CD14-positive monocyte (primary cell): ENCODE measurements around the gene PIGR. TPM values are rescaled to one million over a fixed set of nuclear protein-coding genes. Genes with fewer than 3 reads are reported as not detected.

Experiments
- DNase-seq, 3 donors: peaks; one replicate each; pipeline ENCODE4 v3.0.0-alpha.2; 2011 to 2022
- H2AFZ ChIP-seq: 2 replicates; pipeline ENCODE4 v1.6.0; 2012; ENCODE audit warnings: mild to moderate bottlenecking, low read depth, low read length, inconsistent platforms; ENCODE audit not compliant: insufficient read depth, poor library complexity, severe bottlenecking
- H3K27ac ChIP-seq, 2 donors: 1 replicate in 1 of 2; 2 replicates in 1 of 2; pipeline ENCODE4 v1.5.1; 2012 to 2013; ENCODE audit warnings: low read length in 2 of 2, control low read depth in 1 of 2, inconsistent platforms in 1 of 2, low read depth in 1 of 2, mild to moderate bottlenecking in 1 of 2
- H3K27me3 ChIP-seq, 2 donors: one replicate each; pipeline versions ENCODE4 v1.6.0 to v1.6.1; 2011 to 2013; ENCODE audit warnings: low read length in 2 of 2; ENCODE audit not compliant: control insufficient read depth in 2 of 2, insufficient read depth in 2 of 2
- H3K36me3 ChIP-seq, 2 donors: replicated peaks in 1 of 2; 1 replicate in 1 of 2; 2 replicates in 1 of 2; pipeline versions ENCODE4 v1.5.1 to v1.6.1; 2012 to 2013; ENCODE audit warnings: low read length in 2 of 2, control low read depth in 1 of 2, inconsistent platforms in 1 of 2, mild to moderate bottlenecking in 1 of 2; ENCODE audit not compliant: insufficient read depth in 2 of 2, control insufficient read depth in 1 of 2
- H3K4me1 ChIP-seq, 2 donors: 1 replicate in 1 of 2; 2 replicates in 1 of 2; pipeline versions ENCODE4 v1.5.1 to v1.6.1; 2012 to 2013; ENCODE audit warnings: low read length in 2 of 2, control low read depth in 1 of 2, inconsistent platforms in 1 of 2, mild to moderate bottlenecking in 1 of 2, moderate library complexity in 1 of 2; ENCODE audit not compliant: insufficient read depth in 2 of 2, control insufficient read depth in 1 of 2
- H3K4me2 ChIP-seq: replicated peaks from 2 replicates; pipeline ENCODE3; 2012; ENCODE audit warnings: low read length, moderate library complexity, mild to moderate bottlenecking; ENCODE audit not compliant: poor library complexity, severe bottlenecking; ENCODE audit errors: extremely low read depth
- H3K4me3 ChIP-seq, 3 experiments: fragments of 200-600 bp in 1 of 3; sonication (generic) in 1 of 3; replicated peaks in 1 of 3; 1 replicate in 2 of 3; 2 replicates in 1 of 3; pipeline ENCODE4 v1.5.1; 2011 to 2013; ENCODE audit warnings: low read length in 3 of 3, mild to moderate bottlenecking in 3 of 3, control low read depth in 2 of 3, low read depth in 2 of 3, inconsistent platforms in 1 of 3, moderate library complexity in 1 of 3
- H3K79me2 ChIP-seq: 2 replicates; pipeline ENCODE4 v1.6.0; 2012; ENCODE audit warnings: mild to moderate bottlenecking, control low read depth, inconsistent platforms, low read length, moderate library complexity; ENCODE audit not compliant: insufficient read depth
- H3K9ac ChIP-seq: 2 replicates; pipeline ENCODE4 v1.6.0; 2017; ENCODE audit warnings: low read length, mild to moderate bottlenecking; ENCODE audit not compliant: insufficient read depth, poor library complexity, severe bottlenecking
- H3K9me3 ChIP-seq, 2 donors: replicated peaks in 1 of 2; 1 replicate in 1 of 2; 2 replicates in 1 of 2; pipeline versions ENCODE4 v1.5.1 to v1.6.1; 2012 to 2013; ENCODE audit warnings: low read length in 2 of 2, control low read depth in 1 of 2; ENCODE audit not compliant: control insufficient read depth in 1 of 2, insufficient read depth in 1 of 2
- H4K20me1 ChIP-seq: 2 replicates; pipeline ENCODE4 v1.6.0; 2012; ENCODE audit warnings: mild to moderate bottlenecking, low read length, control low read depth, moderate library complexity; ENCODE audit not compliant: insufficient read depth
- H3K27ac Mint-ChIP-seq, 7 donors: one replicate each; pipeline ENCODE4 v1.8.0; 2020; ENCODE audit warnings: mild to moderate bottlenecking in 7 of 7, mixed read lengths in 7 of 7, moderate library complexity in 6 of 7, inconsistent platforms in 2 of 7
- H3K27me3 Mint-ChIP-seq, 3 donors: one replicate each; pipeline ENCODE4 v1.8.0; 2021 to 2022; ENCODE audit warnings: low read depth in 3 of 3, mild to moderate bottlenecking in 3 of 3, mixed read lengths in 3 of 3, moderate library complexity in 3 of 3, inconsistent platforms in 1 of 3
- H3K36me3 Mint-ChIP-seq, 2 donors: one replicate each; pipeline ENCODE4 v1.8.0; 2020; ENCODE audit warnings: mixed read lengths in 2 of 2, inconsistent platforms in 1 of 2, mild to moderate bottlenecking in 1 of 2
- H3K4me1 Mint-ChIP-seq: one replicate; pipeline ENCODE4 v1.8.0; 2020; ENCODE audit warnings: mild to moderate bottlenecking, mixed read lengths
- H3K4me3 Mint-ChIP-seq, 2 donors: one replicate each; pipeline ENCODE4 v1.8.0; 2020; ENCODE audit warnings: mild to moderate bottlenecking in 2 of 2, mixed read lengths in 2 of 2, moderate library complexity in 1 of 2
- H3K9me3 Mint-ChIP-seq, 7 donors: one replicate each; pipeline ENCODE4 v1.8.0; 2020 to 2022; ENCODE audit warnings: mixed read lengths in 7 of 7, mild to moderate bottlenecking in 6 of 7, moderate library complexity in 6 of 7, inconsistent platforms in 2 of 7
- WGBS: methylation state at CpG from one replicate; pipeline ENCODE4 v1.1.5; 2013; ENCODE audit warnings: missing lambda C conversion rate; ENCODE audit not compliant: insufficient coverage; 5-methylcytosine and 5-hydroxymethylcytosine counted together
- intact Hi-C, 2 donors: fragments of 100-400 bp; cut with micrococcal nuclease; formaldehyde crosslinking; loops; one replicate each; pipeline versions ENCODE4 v1.15.0 to v1.15.1; 2023
- polyA plus RNA-seq, 3 donors: library from polyadenylated mRNA; depleted of rRNA in 1 of 3; unstranded in 2 of 3; stranded (reverse) in 1 of 3; fragments of 300-500 nt in 2 of 3; fragments of >200 nt in 1 of 3; fragmentation: Illumina TruSeq in 2 of 3; gene quantifications; 1 replicate in 2 of 3; 2 replicates in 1 of 3; pipeline ENCODE4 v1.2.3, GENCODE V29; 2012 to 2021
- TF ChIP-seq, protein P1 (sequence below): fragments of 200-600 bp; IDR thresholded peaks from one replicate; pipeline ENCODE4 v1.8.0; 2022; ENCODE audit warnings: antibody characterized with exemption, mild to moderate bottlenecking

The PIGR gene
- polyA plus RNA-seq, 3 donors = 0.01 TPM; not detected in 2

GRCh38 chr1:206893380-206893779 lies 52.9 kb downstream of the PIGR start:
- Mint-ChIP-seq H3K27me3 (peaks cover 4 to 6% (median 6%) of the 10 kb centered on the region in 3 donors), H3K9me3 (peaks cover 0 to under 1% (median 0%) of the 10 kb centered on the region in 7 donors), H3K27ac (no peak overlapping the region), H3K4me1 (peaks cover 17% of the 10 kb centered on the region), H3K4me3 (no peak overlapping the region), H3K36me3 (no peaks in the 10 kb centered on the region)
- DNase-seq = no peak
- Histone ChIP-seq H4K20me1 (no peaks in the 10 kb centered on the region), H3K9ac (no peak overlapping the region), H3K36me3 (no peaks in the 10 kb centered on the region), H3K27ac (no peak overlapping the region), H3K4me2 (no peak overlapping the region), H3K4me3 (no peak overlapping the region), H3K4me1 (peaks cover 8 to 12% of the 10 kb centered on the region in 2 donors), H3K27me3 (no peaks in the 10 kb centered on the region), H3K79me2 (no peaks in the 10 kb centered on the region), H2AFZ (no peak overlapping the region), H3K9me3 (no peaks in the 10 kb centered on the region)
- WGBS = no CpG with 5 or more reads among the region's 2 CpGs
- intact Hi-C loops = no loop called here
- TF ChIP-seq, protein P1, sequence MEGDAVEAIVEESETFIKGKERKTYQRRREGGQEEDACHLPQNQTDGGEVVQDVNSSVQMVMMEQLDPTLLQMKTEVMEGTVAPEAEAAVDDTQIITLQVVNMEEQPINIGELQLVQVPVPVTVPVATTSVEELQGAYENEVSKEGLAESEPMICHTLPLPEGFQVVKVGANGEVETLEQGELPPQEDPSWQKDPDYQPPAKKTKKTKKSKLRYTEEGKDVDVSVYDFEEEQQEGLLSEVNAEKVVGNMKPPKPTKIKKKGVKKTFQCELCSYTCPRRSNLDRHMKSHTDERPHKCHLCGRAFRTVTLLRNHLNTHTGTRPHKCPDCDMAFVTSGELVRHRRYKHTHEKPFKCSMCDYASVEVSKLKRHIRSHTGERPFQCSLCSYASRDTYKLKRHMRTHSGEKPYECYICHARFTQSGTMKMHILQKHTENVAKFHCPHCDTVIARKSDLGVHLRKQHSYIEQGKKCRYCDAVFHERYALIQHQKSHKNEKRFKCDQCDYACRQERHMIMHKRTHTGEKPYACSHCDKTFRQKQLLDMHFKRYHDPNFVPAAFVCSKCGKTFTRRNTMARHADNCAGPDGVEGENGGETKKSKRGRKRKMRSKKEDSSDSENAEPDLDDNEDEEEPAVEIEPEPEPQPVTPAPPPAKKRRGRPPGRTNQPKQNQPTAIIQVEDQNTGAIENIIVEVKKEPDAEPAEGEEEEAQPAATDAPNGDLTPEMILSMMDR = no peak

GRCh38 chr1:206892351-206892984 lies 53.8 kb downstream of the PIGR start:
- peaks cover 17% of the 10 kb centered on the region for H3K4me1 Mint-ChIP-seq

More at GRCh38 chr1:206892351-206892984, 53.8 kb downstream of the PIGR start:
- intact Hi-C loops = no loop called here
- no peak overlapping the region for H3K4me3 Mint-ChIP-seq
- H3K27me3 Mint-ChIP-seq = peaks cover 1 to 5% (median 3%) of the 10 kb centered on the region in 3 donors
- TF ChIP-seq, protein P1 = no peak
- Histone ChIP-seq H3K9ac (no peak overlapping the region), H3K36me3 (no peaks in the 10 kb centered on the region), H3K27ac (no peak overlapping the region), H3K9me3 (no peaks in the 10 kb centered on the region), H2AFZ (no peak overlapping the region), H3K4me2 (no peak overlapping the region), H3K4me1 (peaks cover 8 to 12% of the 10 kb centered on the region in 2 donors), H3K79me2 (no peaks in the 10 kb centered on the region), H4K20me1 (no peaks in the 10 kb centered on the region), H3K27me3 (no peaks in the 10 kb centered on the region), H3K4me3 (no peak overlapping the region)
- H3K27ac Mint-ChIP-seq = peak overlapping the region in 1 of 7 donors; percentile 68
- peaks cover 0 to 3% (median 0%) of the 10 kb centered on the region in 7 donors for H3K9me3 Mint-ChIP-seq
- WGBS = 100% methylated on average over 1 of the region's 3 CpGs
- no peaks in the 10 kb centered on the region for H3K36me3 Mint-ChIP-seq
- no peak for DNase-seq
